Activated CD8-positive, alpha-beta T cell treated with anti-CD3 and anti-CD28 coated beads, Interleukin-2, amount 10 ng/mL, durations not matched to agents 7 days and 5 days (primary cell): ENCODE data around the gene PFAS. TPM values are rescaled to one million over a fixed set of nuclear protein-coding genes. Genes with fewer than 3 reads are reported as not detected.

Source experiments
- ATAC-seq: fragments of 150-1000 bp; cut with Tn5 transposase; one replicate; pipeline ENCODE4 v1.10.0; 2021; ENCODE audit warnings: moderate library complexity
- CTCF ChIA-PET: fragments of 350-600 bp; sonication (Branson Sonifier 250); formaldehyde crosslinking; loops from one replicate; lab custom pipeline; 2021; ENCODE audit warnings: antibody characterized with exemption; lab: Charles Lee
- POLR2A ChIA-PET: fragments of 350-600 bp; sonication (Branson Sonifier 250); formaldehyde crosslinking; loops from one replicate; lab custom pipeline; 2021; ENCODE audit warnings: antibody characterized with exemption; lab: Charles Lee
- DNase-seq: peaks from one replicate; pipeline ENCODE4 v3.0.0-alpha.2; 2020
- H3K27ac Mint-ChIP-seq: one replicate; pipeline ENCODE4 v1.8.0; 2021; ENCODE audit warnings: mild to moderate bottlenecking, mixed read lengths
- H3K27me3 Mint-ChIP-seq: one replicate; pipeline ENCODE4 v1.8.0; 2021; ENCODE audit warnings: low read depth, mixed read lengths
- H3K36me3 Mint-ChIP-seq: one replicate; pipeline ENCODE4 v1.8.0; 2021; ENCODE audit warnings: low read depth, mixed read lengths
- H3K4me1 Mint-ChIP-seq: one replicate; pipeline ENCODE4 v1.8.0; 2021; ENCODE audit warnings: low read depth, mixed read lengths
- H3K4me3 Mint-ChIP-seq: one replicate; pipeline ENCODE4 v1.8.0; 2021; ENCODE audit warnings: mild to moderate bottlenecking, mixed read lengths
- H3K9me3 Mint-ChIP-seq: one replicate; pipeline ENCODE4 v1.8.0; 2022; ENCODE audit warnings: mixed read lengths; ENCODE audit not compliant: insufficient read depth
- total RNA-seq, 2 experiments: library from RNA; stranded (reverse); gene quantifications; one replicate each; pipeline ENCODE4 v1.2.3, GENCODE V29; 2021

The PFAS gene
- total RNA-seq, 2 experiments from 2014 or later = 78.3 to 80.2 TPM

GRCh38 chr17:8312251-8312650 is 63.2 kb downstream of the PFAS start:
- no peaks in the 10 kb centered on the region for H3K4me1 Mint-ChIP-seq
- DNase-seq = no peak
- no peak overlapping the region for H3K27ac Mint-ChIP-seq
- H3K27me3 Mint-ChIP-seq = peaks cover 12% of the 10 kb centered on the region
- ChIA-PET POLR2A (no interaction called here), CTCF (interaction anchor here (0.8 kb wide), 1 partner anchor 10 kb away, joined by 3 read pairs; no protein-coding TSS in a partner anchor)
- no peaks in the 10 kb centered on the region for H3K36me3 Mint-ChIP-seq
- no peaks in the 10 kb centered on the region for H3K9me3 Mint-ChIP-seq
- ATAC-seq = no peak
- H3K4me3 Mint-ChIP-seq = no peak overlapping the region

- H3K27ac Mint-ChIP-seq = no peak overlapping the region
- no peaks in the 10 kb centered on the region for H3K36me3 Mint-ChIP-seq
- no peaks in the 10 kb centered on the region for H3K9me3 Mint-ChIP-seq
- H3K4me3 Mint-ChIP-seq = no peak overlapping the region
- DNase-seq = no peak
- ChIA-PET POLR2A (interaction anchor here (0.6 kb wide), 1 partner anchor 61 kb away, joined by 5 read pairs; no protein-coding TSS in a partner anchor), CTCF (interaction anchor here (0.8 kb wide), 1 partner anchor 9 kb away, joined by 3 read pairs; no protein-coding TSS in a partner anchor)
- peaks cover 12% of the 10 kb centered on the region for H3K27me3 Mint-ChIP-seq
- no peaks in the 10 kb centered on the region for H3K4me1 Mint-ChIP-seq
- no peak for ATAC-seq
These were observed 63.9 kb downstream of the PFAS start for GRCh38 chr17:8312726-8313600.

DNA sequence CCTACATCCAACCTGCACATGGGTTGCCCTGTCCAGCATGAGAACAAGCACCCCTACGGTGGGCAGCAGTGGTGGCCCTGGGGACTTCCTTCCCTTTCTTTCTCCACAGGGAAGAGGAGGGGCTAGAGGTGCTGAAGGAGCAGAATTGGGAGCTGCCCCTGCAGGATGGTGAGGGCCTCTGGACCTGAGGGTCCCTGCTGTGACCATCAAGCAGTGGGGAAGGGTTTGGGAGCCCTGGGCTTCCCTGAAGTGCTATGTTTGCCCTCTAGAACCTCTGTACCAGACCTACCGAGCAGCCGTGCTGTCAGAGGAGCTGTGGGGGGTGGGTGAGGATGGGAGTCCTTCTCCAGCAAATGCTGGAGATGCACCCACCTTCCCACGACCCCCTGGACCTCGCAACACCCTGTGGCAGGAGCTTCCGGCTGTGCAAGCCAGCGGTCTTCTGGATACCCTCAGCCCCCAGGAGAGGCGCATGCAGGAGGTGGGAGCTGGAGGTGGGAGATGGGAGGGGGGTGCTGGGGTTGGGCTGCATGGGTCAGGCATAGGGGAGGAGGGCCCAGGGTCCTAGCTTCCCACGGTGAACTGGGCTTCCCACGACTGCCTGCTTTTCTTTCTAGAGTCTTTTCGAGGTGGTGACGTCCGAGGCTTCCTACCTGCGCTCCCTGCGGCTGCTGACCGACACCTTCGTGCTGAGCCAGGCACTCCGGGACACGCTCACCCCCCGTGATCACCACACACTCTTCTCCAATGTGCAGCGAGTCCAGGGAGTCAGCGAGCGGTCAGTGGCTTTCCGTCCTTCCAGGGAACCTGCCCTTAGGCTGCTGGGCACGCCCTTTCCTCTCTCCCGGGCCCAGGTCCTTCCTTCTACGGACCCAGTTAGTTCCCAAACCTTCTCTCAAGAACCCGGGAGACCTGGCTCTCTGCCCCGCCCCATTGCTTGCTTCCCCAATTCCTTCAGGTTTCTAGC is 66.0 kb downstream of the PFAS start:
- Mint-ChIP-seq H3K27me3 (peaks cover 12% of the 10 kb centered on the region), H3K4me1 (no peaks in the 10 kb centered on the region), H3K27ac (no peak overlapping the region), H3K9me3 (no peaks in the 10 kb centered on the region), H3K4me3 (no peak overlapping the region), H3K36me3 (no peaks in the 10 kb centered on the region)
- DNase-seq = no peak
- ChIA-PET POLR2A (no interaction called here), CTCF (interaction anchor here (1.0 kb wide), 1 partner anchor 14 kb away, joined by 3 read pairs; no protein-coding TSS in a partner anchor)
- ATAC-seq = no peak

- Mint-ChIP-seq H3K9me3 (no peaks in the 10 kb centered on the region), H3K4me3 (no peak overlapping the region), H3K36me3 (no peaks in the 10 kb centered on the region), H3K27me3 (peaks cover 12% of the 10 kb centered on the region), H3K27ac (no peak overlapping the region), H3K4me1 (no peaks in the 10 kb centered on the region)
- POLR2A ChIA-PET = no interaction called here
- no peak for DNase-seq
- CTCF ChIA-PET = interaction anchor here (1.1 kb wide), 1 partner anchor 15 kb away, joined by 4 read pairs; no protein-coding TSS in a partner anchor
- ATAC-seq = no peak
These were observed 66.7 kb downstream of the PFAS start for GRCh38 chr17:8315764-8316217.

GRCh38 chr17:8318010-8318935 is 69.2 kb downstream of the PFAS start:
- POLR2A ChIA-PET = no interaction called here
- Mint-ChIP-seq H3K4me1 (no peaks in the 10 kb centered on the region), H3K4me3 (no peak overlapping the region), H3K9me3 (no peaks in the 10 kb centered on the region), H3K27me3 (peaks cover 9% of the 10 kb centered on the region), H3K36me3 (no peaks in the 10 kb centered on the region), H3K27ac (no peak overlapping the region)
- ATAC-seq (no peak), DNase-seq (no peak)
- CTCF ChIA-PET = interaction anchor here (0.6 kb wide), 1 partner anchor 17 kb away, joined by 3 read pairs; no protein-coding TSS in a partner anchor

Other genes starting within 250 kb of the PFAS start
- gene GUCY2D, start 246.7 kb upstream of the PFAS start, total RNA-seq = not detected
- not detected for gene ALOX15B, start 210.2 kb upstream of the PFAS start, total RNA-seq
- under 1 TPM; 0.26 to 0.47 TPM for gene ALOX12B, start 161.6 kb upstream of the PFAS start, total RNA-seq
- gene ALOXE3, start 130.8 kb upstream of the PFAS start, total RNA-seq = not detected
- gene HES7, start 125.2 kb upstream of the PFAS start, total RNA-seq = under 1 TPM in 1 of 2 experiments, not detected in 1; 0.29 TPM
- 10 to 100 TPM; 35.0 to 38.1 TPM for gene PER1, start 96.9 kb upstream of the PFAS start, total RNA-seq
- 10 to 100 TPM; 56.3 to 56.7 TPM for gene VAMP2, start 86.3 kb upstream of the PFAS start, total RNA-seq
- gene TMEM107, start 72.9 kb upstream of the PFAS start, total RNA-seq = 10 to 100 TPM; 39.6 to 44.1 TPM
- gene BORCS6, start 59.1 kb upstream of the PFAS start, total RNA-seq = 10 to 100 TPM; 12.7 TPM
- gene AURKB, start 38.7 kb upstream of the PFAS start, total RNA-seq = 100 to 1,000 TPM; 182 to 210 TPM
- 100 to 1,000 TPM in 1 of 2 experiments, 10 to 100 TPM in 1; 94.8 to 102 TPM for gene CTC1, start 1.2 kb upstream of the PFAS start, total RNA-seq
- 10 to 100 TPM; 49.8 to 55.6 TPM for gene RANGRF, start 39.4 kb downstream of the PFAS start, total RNA-seq
- gene SLC25A35, start 46.1 kb downstream of the PFAS start, total RNA-seq = 1 to 10 TPM; 8.7 to 9.5 TPM
- gene ARHGEF15, start 61.0 kb downstream of the PFAS start, total RNA-seq = not detected
- not detected for gene ODF4, start 90.6 kb downstream of the PFAS start, total RNA-seq
- gene RPL26, start 133.9 kb downstream of the PFAS start, total RNA-seq = 1,000 to 10,000 TPM; 1,633 to 1,747 TPM
- gene RNF222, start 148.5 kb downstream of the PFAS start, total RNA-seq = under 1 TPM; 0.24 to 0.29 TPM
- gene NDEL1, start 186.6 kb downstream of the PFAS start, total RNA-seq = 10 to 100 TPM; 48.1 to 52.5 TPM